ENCODE data around the gene LRRC7. TPM values are rescaled to one million over a fixed set of nuclear protein-coding genes. Genes with fewer than 3 reads are reported as not detected.

The LRRC7 gene
- total and polyA plus RNA-seq, 2 experiments from 2014 or later, result 1.2 TPM; not detected in 1

DNA sequence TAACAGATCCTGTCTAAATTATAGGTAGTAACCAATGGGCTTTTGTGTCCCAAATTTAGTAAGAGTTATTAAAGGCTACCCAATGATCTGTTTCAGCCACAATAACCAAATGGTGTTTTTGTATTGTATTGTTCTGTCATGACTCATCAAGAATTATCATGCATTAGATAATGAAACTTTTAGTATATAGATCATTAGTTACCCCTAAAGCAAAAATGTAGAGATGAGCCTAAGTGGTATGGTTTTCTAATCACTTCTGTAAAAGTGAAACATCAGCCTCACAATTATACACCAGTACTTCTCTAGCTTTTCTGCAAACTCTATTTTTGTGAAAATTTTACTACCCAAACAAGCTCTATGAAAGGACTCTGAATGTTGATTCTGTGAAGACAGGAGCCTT is 71.4 kb downstream of the LRRC7 start:
- no peaks in the 10 kb centered on the region; the same call in 2 of the 3 replicates for H3K36me3 Mint-ChIP-seq (ENCODE audit: low read depth)
- no peak overlapping the region for H2AFZ ChIP-seq
- no peak for DNase-seq (ENCODE audit: low spot score)

More for the DNA sequence above, 71.4 kb downstream of the LRRC7 start:
- Histone ChIP-seq H3K27me3 (ENCODE audit: insufficient read depth) (no peaks in the 10 kb centered on the region), H3K27ac (ENCODE audit: low read depth) (no peak overlapping the region), H3K4me2 (no peak overlapping the region), H3K4me1 (ENCODE audit: insufficient read depth) (no peaks in the 10 kb centered on the region), H3F3A (replicated peaks; ENCODE audit: low read depth) (no peaks in the 10 kb centered on the region), H3K36me3 (ENCODE audit: insufficient read depth) (no peaks in the 10 kb centered on the region), H4K20me1 (replicated peaks; ENCODE audit: insufficient read depth) (no peaks in the 10 kb centered on the region), H3K4me3 (no peak overlapping the region), H3K79me2 (replicated peaks; ENCODE audit: insufficient read depth) (no peaks in the 10 kb centered on the region), H3K9me2 (ENCODE audit: insufficient read depth) (no peaks in the 10 kb centered on the region)
- H3K27me3 Mint-ChIP-seq (ENCODE audit: insufficient read depth, low read depth, poor library complexity), result peaks cover 1% of the 10 kb centered on the region
- H3K4me1 Mint-ChIP-seq, result no peaks in the 10 kb centered on the region; the same call in 2 of the 3 replicates
- H3K9me3 Mint-ChIP-seq, result no peaks in the 10 kb centered on the region; the same call in 2 of the 3 replicates
- H3K4me3 Mint-ChIP-seq, result no peak overlapping the region
- no peak overlapping the region for H3K27ac Mint-ChIP-seq
- no peak for ATAC-seq
- TF ChIP-seq NANOG (IDR thresholded peaks at IDR 0.05; ENCODE audit: borderline replicate concordance) (no peak), JUNB (IDR thresholded peaks at IDR 0.05; ENCODE audit: unreplicated experiment) (no peak), POLR2AphosphoS5 (IDR thresholded peaks at IDR 0.05; ENCODE audit: low read depth) (no peak), CREB1 (CRISPR knock-in tag; IDR thresholded peaks at IDR 0.05; ENCODE audit: low read depth) (no peak), STAT1 (IDR thresholded peaks at IDR 0.05; ENCODE audit: unreplicated experiment) (no peak), ZNF331 (CRISPR knock-in tag; IDR thresholded peaks at IDR 0.05; ENCODE audit: low read depth) (no peak), EZH2phosphoT487 (IDR thresholded peaks at IDR 0.05; ENCODE audit: unreplicated experiment) (no peak), ZNF114 (CRISPR knock-in tag; IDR thresholded peaks at IDR 0.05) (no peak), CTCF (conservative IDR thresholded peaks at IDR 0.05; ENCODE audit: low read depth in 2 of 2) (no peak), EZH2 (IDR thresholded peaks at IDR 0.05; ENCODE audit: low read depth, unreplicated experiment) (no peak)
- TF ChIP-seq, protein P1, sequence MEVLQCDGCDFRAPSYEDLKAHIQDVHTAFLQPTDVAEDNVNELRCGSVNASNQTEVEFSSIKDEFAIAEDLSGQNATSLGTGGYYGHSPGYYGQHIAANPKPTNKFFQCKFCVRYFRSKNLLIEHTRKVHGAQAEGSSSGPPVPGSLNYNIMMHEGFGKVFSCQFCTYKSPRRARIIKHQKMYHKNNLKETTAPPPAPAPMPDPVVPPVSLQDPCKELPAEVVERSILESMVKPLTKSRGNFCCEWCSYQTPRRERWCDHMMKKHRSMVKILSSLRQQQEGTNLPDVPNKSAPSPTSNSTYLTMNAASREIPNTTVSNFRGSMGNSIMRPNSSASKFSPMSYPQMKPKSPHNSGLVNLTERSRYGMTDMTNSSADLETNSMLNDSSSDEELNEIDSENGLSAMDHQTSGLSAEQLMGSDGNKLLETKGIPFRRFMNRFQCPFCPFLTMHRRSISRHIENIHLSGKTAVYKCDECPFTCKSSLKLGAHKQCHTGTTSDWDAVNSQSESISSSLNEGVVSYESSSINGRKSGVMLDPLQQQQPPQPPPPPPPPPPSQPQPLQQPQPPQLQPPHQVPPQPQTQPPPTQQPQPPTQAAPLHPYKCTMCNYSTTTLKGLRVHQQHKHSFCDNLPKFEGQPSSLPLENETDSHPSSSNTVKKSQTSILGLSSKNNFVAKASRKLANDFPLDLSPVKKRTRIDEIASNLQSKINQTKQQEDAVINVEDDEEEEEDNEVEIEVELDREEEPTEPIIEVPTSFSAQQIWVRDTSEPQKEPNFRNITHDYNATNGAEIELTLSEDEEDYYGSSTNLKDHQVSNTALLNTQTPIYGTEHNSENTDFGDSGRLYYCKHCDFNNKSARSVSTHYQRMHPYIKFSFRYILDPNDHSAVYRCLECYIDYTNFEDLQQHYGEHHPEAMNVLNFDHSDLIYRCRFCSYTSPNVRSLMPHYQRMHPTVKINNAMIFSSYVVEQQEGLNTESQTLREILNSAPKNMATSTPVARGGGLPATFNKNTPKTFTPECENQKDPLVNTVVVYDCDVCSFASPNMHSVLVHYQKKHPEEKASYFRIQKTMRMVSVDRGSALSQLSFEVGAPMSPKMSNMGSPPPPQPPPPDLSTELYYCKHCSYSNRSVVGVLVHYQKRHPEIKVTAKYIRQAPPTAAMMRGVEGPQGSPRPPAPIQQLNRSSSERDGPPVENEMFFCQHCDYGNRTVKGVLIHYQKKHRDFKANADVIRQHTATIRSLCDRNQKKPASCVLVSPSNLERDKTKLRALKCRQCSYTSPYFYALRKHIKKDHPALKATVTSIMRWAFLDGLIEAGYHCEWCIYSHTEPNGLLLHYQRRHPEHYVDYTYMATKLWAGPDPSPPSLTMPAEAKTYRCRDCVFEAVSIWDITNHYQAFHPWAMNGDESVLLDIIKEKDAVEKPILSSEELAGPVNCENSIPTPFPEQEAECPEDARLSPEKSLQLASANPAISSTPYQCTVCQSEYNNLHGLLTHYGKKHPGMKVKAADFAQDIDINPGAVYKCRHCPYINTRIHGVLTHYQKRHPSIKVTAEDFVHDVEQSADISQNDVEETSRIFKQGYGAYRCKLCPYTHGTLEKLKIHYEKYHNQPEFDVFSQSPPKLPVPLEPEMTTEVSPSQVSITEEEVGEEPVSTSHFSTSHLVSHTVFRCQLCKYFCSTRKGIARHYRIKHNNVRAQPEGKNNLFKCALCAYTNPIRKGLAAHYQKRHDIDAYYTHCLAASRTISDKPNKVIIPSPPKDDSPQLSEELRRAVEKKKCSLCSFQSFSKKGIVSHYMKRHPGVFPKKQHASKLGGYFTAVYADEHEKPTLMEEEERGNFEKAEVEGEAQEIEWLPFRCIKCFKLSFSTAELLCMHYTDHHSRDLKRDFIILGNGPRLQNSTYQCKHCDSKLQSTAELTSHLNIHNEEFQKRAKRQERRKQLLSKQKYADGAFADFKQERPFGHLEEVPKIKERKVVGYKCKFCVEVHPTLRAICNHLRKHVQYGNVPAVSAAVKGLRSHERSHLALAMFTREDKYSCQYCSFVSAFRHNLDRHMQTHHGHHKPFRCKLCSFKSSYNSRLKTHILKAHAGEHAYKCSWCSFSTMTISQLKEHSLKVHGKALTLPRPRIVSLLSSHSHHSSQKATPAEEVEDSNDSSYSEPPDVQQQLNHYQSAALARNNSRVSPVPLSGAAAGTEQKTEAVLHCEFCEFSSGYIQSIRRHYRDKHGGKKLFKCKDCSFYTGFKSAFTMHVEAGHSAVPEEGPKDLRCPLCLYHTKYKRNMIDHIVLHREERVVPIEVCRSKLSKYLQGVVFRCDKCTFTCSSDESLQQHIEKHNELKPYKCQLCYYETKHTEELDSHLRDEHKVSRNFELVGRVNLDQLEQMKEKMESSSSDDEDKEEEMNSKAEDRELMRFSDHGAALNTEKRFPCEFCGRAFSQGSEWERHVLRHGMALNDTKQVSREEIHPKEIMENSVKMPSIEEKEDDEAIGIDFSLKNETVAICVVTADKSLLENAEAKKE (CRISPR knock-in tag; IDR thresholded peaks at IDR 0.05), result no peak
- TF ChIP-seq, protein P2, sequence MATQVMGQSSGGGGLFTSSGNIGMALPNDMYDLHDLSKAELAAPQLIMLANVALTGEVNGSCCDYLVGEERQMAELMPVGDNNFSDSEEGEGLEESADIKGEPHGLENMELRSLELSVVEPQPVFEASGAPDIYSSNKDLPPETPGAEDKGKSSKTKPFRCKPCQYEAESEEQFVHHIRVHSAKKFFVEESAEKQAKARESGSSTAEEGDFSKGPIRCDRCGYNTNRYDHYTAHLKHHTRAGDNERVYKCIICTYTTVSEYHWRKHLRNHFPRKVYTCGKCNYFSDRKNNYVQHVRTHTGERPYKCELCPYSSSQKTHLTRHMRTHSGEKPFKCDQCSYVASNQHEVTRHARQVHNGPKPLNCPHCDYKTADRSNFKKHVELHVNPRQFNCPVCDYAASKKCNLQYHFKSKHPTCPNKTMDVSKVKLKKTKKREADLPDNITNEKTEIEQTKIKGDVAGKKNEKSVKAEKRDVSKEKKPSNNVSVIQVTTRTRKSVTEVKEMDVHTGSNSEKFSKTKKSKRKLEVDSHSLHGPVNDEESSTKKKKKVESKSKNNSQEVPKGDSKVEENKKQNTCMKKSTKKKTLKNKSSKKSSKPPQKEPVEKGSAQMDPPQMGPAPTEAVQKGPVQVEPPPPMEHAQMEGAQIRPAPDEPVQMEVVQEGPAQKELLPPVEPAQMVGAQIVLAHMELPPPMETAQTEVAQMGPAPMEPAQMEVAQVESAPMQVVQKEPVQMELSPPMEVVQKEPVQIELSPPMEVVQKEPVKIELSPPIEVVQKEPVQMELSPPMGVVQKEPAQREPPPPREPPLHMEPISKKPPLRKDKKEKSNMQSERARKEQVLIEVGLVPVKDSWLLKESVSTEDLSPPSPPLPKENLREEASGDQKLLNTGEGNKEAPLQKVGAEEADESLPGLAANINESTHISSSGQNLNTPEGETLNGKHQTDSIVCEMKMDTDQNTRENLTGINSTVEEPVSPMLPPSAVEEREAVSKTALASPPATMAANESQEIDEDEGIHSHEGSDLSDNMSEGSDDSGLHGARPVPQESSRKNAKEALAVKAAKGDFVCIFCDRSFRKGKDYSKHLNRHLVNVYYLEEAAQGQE (IDR thresholded peaks at IDR 0.05; ENCODE audit: unreplicated experiment), result no peak
- TF ChIP-seq, protein P3, sequence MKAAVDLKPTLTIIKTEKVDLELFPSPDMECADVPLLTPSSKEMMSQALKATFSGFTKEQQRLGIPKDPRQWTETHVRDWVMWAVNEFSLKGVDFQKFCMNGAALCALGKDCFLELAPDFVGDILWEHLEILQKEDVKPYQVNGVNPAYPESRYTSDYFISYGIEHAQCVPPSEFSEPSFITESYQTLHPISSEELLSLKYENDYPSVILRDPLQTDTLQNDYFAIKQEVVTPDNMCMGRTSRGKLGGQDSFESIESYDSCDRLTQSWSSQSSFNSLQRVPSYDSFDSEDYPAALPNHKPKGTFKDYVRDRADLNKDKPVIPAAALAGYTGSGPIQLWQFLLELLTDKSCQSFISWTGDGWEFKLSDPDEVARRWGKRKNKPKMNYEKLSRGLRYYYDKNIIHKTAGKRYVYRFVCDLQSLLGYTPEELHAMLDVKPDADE (IDR thresholded peaks at IDR 0.05), result no peak
